Endothelial cell of umbilical vein (primary cell): ENCODE results near the gene PLCXD3. TPM values are rescaled to one million over a fixed set of nuclear protein-coding genes. Genes with fewer than 3 reads are reported as not detected.

Source experiments
- BruUV-seq: library from RNA; stranded (reverse); fragments of 400-500 nt; replicated peaks from 2 replicates; lab custom pipeline; 2021; lab: Mats Ljungman, UMichigan
- CTCF ChIA-PET: fragments of 300-600, 350-600 bp; sonication (Branson Sonifier 250); formaldehyde crosslinking; loops from one replicate; lab custom pipeline; 2021; ENCODE audit warnings: antibody characterized with exemption, inconsistent platforms; lab: Charles Lee
- POLR2A ChIA-PET: fragments of 300-600, 350-600 bp; sonication (Branson Sonifier 250); formaldehyde crosslinking; loops from one replicate; lab custom pipeline; 2021; ENCODE audit warnings: antibody characterized with exemption, inconsistent platforms; lab: Charles Lee
- DNase-seq: peaks from one replicate; pipeline ENCODE4 v3.0.0-alpha.2; 2011; ENCODE audit warnings: low read depth, low spot score
- FAIRE-seq: peaks from 2 replicates; lab custom pipeline; 2011; peaks lifted over from hg19 to GRCh38; lab: Jason Lieb, UNC
- H2AFZ ChIP-seq: 2 replicates; pipeline ENCODE4 v1.6.0; 2012; ENCODE audit warnings: low read depth, low read length, control low read depth, inconsistent platforms
- H3K27ac ChIP-seq: 2 replicates; pipeline ENCODE4 v1.5.1; 2011; ENCODE audit warnings: low read depth, mild to moderate bottlenecking, control low read depth, low read length, moderate library complexity; ENCODE audit not compliant: insufficient read depth
- H3K27me3 ChIP-seq, 2 experiments: 2 replicates each; pipeline versions ENCODE4 v1.6.0 to v1.6.1; 2011; ENCODE audit warnings: low read length in 2 of 2, mixed read lengths in 1 of 2; ENCODE audit not compliant: control insufficient read depth in 2 of 2, insufficient read depth in 2 of 2
- H3K36me3 ChIP-seq, 2 experiments: 2 replicates in 1 of 2; 3 replicates in 1 of 2; pipeline ENCODE4 v1.5.1; 2011; ENCODE audit warnings: low read length in 2 of 2, mild to moderate bottlenecking in 1 of 2, moderate library complexity in 1 of 2; ENCODE audit not compliant: control insufficient read depth in 2 of 2, insufficient read depth in 2 of 2; ENCODE audit errors: extremely low read depth in 1 of 2
- H3K4me1 ChIP-seq: 3 replicates; pipeline ENCODE4 v1.5.1; 2011; ENCODE audit warnings: mild to moderate bottlenecking, low read length; ENCODE audit not compliant: control insufficient read depth, insufficient read depth; ENCODE audit errors: extremely low read depth
- H3K4me2 ChIP-seq: 2 replicates; pipeline ENCODE4 v1.6.1; 2011; ENCODE audit warnings: low read length, control low read depth, mixed read lengths; ENCODE audit not compliant: insufficient read depth
- H3K4me3 ChIP-seq, 3 experiments: fragments of 200-600 bp in 1 of 3; sonication (generic), shearing (Covaris generic) in 1 of 3; replicated peaks in 1 of 3; 2 replicates each; pipeline ENCODE4 v1.5.1; 2011 to 2016; ENCODE audit warnings: control low read depth in 3 of 3, low read length in 3 of 3, mild to moderate bottlenecking in 2 of 3, inconsistent platforms in 1 of 3, low read depth in 1 of 3, moderate library complexity in 1 of 3; ENCODE audit not compliant: insufficient read depth in 1 of 3
- H3K79me2 ChIP-seq: 2 replicates; pipeline ENCODE4 v1.6.0; 2012; ENCODE audit warnings: low read length, inconsistent platforms; ENCODE audit not compliant: control insufficient read depth, insufficient read depth
- H3K9ac ChIP-seq: replicated peaks from 2 replicates; pipeline ENCODE3; 2011; ENCODE audit warnings: low read length, control low read depth; ENCODE audit not compliant: insufficient read depth; ENCODE audit errors: extremely low read depth
- H3K9me1 ChIP-seq: replicated peaks from 3 replicates; pipeline ENCODE4 v1.6.0; 2011; ENCODE audit warnings: mild to moderate bottlenecking, low read length; ENCODE audit not compliant: control insufficient read depth, insufficient read depth; ENCODE audit errors: extremely low read depth
- H3K9me3 ChIP-seq: replicated peaks from 2 replicates; pipeline ENCODE4 v1.5.1; 2012; ENCODE audit warnings: low read length, inconsistent platforms; ENCODE audit not compliant: control insufficient read depth, insufficient read depth
- H4K20me1 ChIP-seq: replicated peaks from 2 replicates; pipeline ENCODE3; 2011; ENCODE audit warnings: mild to moderate bottlenecking, low read length; ENCODE audit not compliant: control insufficient read depth, insufficient read depth; ENCODE audit errors: extremely low read depth
- CTCF ChIP-seq, 2 donors: IDR thresholded peaks; 1 replicate in 1 of 2; 2 replicates in 1 of 2; pipeline ENCODE4 v1.5.1; 2011; ENCODE audit warnings: low read length in 2 of 2, mild to moderate bottlenecking in 2 of 2, moderate library complexity in 2 of 2, control low read depth in 1 of 2, inconsistent platforms in 1 of 2, low read depth in 1 of 2; ENCODE audit not compliant: insufficient read depth in 1 of 2; ENCODE audit errors: extremely low read depth in 1 of 2
- EZH2 ChIP-seq: IDR thresholded peaks from 2 replicates; pipeline ENCODE4 v1.6.1; 2012; ENCODE audit warnings: borderline replicate concordance, low read depth, mild to moderate bottlenecking, moderate library complexity, low read length, inconsistent platforms; ENCODE audit not compliant: severe bottlenecking
- FOS ChIP-seq: IDR thresholded peaks from 2 replicates; pipeline ENCODE4 v1.6.1; 2011; ENCODE audit warnings: mild to moderate bottlenecking, low read length, moderate library complexity, borderline replicate concordance; ENCODE audit not compliant: insufficient read depth
- GATA2 ChIP-seq: IDR thresholded peaks from 2 replicates; pipeline ENCODE4 v1.7.0; 2011; ENCODE audit warnings: low read depth, mild to moderate bottlenecking, moderate library complexity, mixed read lengths, low read length; ENCODE audit not compliant: insufficient read length, insufficient read depth
- JUN ChIP-seq: IDR thresholded peaks from 2 replicates; pipeline ENCODE4 v1.6.1; 2011; ENCODE audit warnings: borderline replicate concordance, low read depth; ENCODE audit not compliant: insufficient read length, insufficient read depth
- MAX ChIP-seq: IDR thresholded peaks from 2 replicates; pipeline ENCODE4 v1.6.1; 2011; ENCODE audit not compliant: insufficient read depth, insufficient read length
- MYC ChIP-seq: IDR thresholded peaks from one replicate; pipeline ENCODE4 v1.6.1; 2011; ENCODE audit warnings: mild to moderate bottlenecking, low read depth, low read length
- POLR2A ChIP-seq: IDR thresholded peaks from 2 replicates; pipeline ENCODE4 v1.6.1; 2012; ENCODE audit warnings: low read depth, mild to moderate bottlenecking, control low read depth, low read length
- POLR2AphosphoS5 ChIP-seq: IDR thresholded peaks from 2 replicates; pipeline ENCODE4 v1.6.1; 2012; ENCODE audit warnings: low read depth, mild to moderate bottlenecking, control low read depth, low read length, moderate library complexity; ENCODE audit not compliant: insufficient read depth
- dilution Hi-C: fragments of 300-500 bp; cut with MboI; formaldehyde crosslinking; loops from one replicate; pipeline ENCODE4 v1.15.0; 2019; ENCODE audit warnings: low sequenced_read_pairs; ENCODE audit not compliant: extremely low pct_ligation_motif_present
- intact Hi-C: fragments of 100-400 bp; cut with micrococcal nuclease; formaldehyde crosslinking; loops from one replicate; pipeline ENCODE4 v1.10.0; 2022
- polyA plus RNA-seq, 4 experiments: library from polyadenylated mRNA; depleted of rRNA in 3 of 4; stranded (reverse) in 3 of 4; unstranded in 1 of 4; fragments of >200 nt; gene quantifications; 2 replicates each; pipeline versions ENCODE4 v1.2.1 to v1.2.3, GENCODE V29; 2011 to 2012; ENCODE audit warnings: missing spikeins in 1 of 4
- total RNA-seq: library from RNA; stranded (reverse); gene quantifications from 2 replicates; pipeline ENCODE4 v1.2.3, GENCODE V29; 2021

Gene PLCXD3
- total and polyA plus RNA-seq, 2 donors (not counting 3 experiments of a cell fraction or from before 2014, with no cell fraction given) = not detected

GRCh38 chr5:41270423-41271251, 239.8 kb downstream of the PLCXD3 start:
- Histone ChIP-seq H3K36me3 (no peaks in the 10 kb centered on the region), H3K79me2 (no peaks in the 10 kb centered on the region), H3K9me1 (no peaks in the 10 kb centered on the region), H3K27ac (no peak overlapping the region), H3K9me3 (no peaks in the 10 kb centered on the region), H3K9ac (no peak overlapping the region), H3K4me3 (no peak overlapping the region), H3K4me2 (no peak overlapping the region), H3K4me1 (no peaks in the 10 kb centered on the region), H2AFZ (no peak overlapping the region), H4K20me1 (no peaks in the 10 kb centered on the region), H3K27me3 (no peaks in the 10 kb centered on the region)
- TF ChIP-seq MYC (no peak), CTCF (IDR thresholded peaks at IDR 0.05; ENCODE audit: extremely low read depth in 1 of 2, insufficient read depth in 1 of 2, low read depth in 1 of 2, low read length in 2 of 2) (peak; percentile 35 to 57)
- intact Hi-C loops (loop anchor here (2.0 kb wide), 1 partner anchor 572 kb away; no protein-coding TSS in a partner anchor), dilution Hi-C loops (no loop called here)
- FAIRE-seq = peak; percentile 81
- POLR2A ChIA-PET = no interaction called here
- CTCF ChIA-PET = interaction anchor here (0.6 to 3.2 kb wide), 19 partner anchors 9 to 1619 kb away, joined by 3 to 24 read pairs (median 4); no protein-coding TSS in a partner anchor
- no TSS peak for BruUV-seq
- DNase-seq = peak; percentile 43

GRCh38 chr5:41268894-41269293, 241.5 kb downstream of the PLCXD3 start:
- H3K9me3 ChIP-seq = no peaks in the 10 kb centered on the region
- no peak overlapping the region for H3K9ac ChIP-seq
- H3K4me1 ChIP-seq = no peaks in the 10 kb centered on the region
- no peak overlapping the region for H3K4me3 ChIP-seq
- no TSS peak for BruUV-seq
- no peaks in the 10 kb centered on the region for H3K36me3 ChIP-seq
- H3K27me3 ChIP-seq = peaks cover 3 to 7% of the 10 kb centered on the region in 2 experiments
- ChIA-PET CTCF (interaction anchor here (3.2 kb wide), 1 partner anchor 372 kb away, joined by 24 read pairs; no protein-coding TSS in a partner anchor), POLR2A (no interaction called here)
- H3K4me2 ChIP-seq = no peak overlapping the region
- no peaks in the 10 kb centered on the region for H4K20me1 ChIP-seq
- no peak for DNase-seq
- no peak overlapping the region for H2AFZ ChIP-seq
- no peak overlapping the region for H3K27ac ChIP-seq
- no peak for FAIRE-seq
- TF ChIP-seq FOS = no peak
- TF ChIP-seq CTCF (IDR thresholded peaks at IDR 0.05; ENCODE audit: extremely low read depth in 1 of 2, insufficient read depth in 1 of 2, low read depth in 1 of 2, low read length in 2 of 2) = no peak
- TF ChIP-seq MYC = no peak
- TF ChIP-seq POLR2AphosphoS5 = no peak
- TF ChIP-seq POLR2A = no peak
- TF ChIP-seq GATA2 = no peak
- TF ChIP-seq JUN = no peak
- TF ChIP-seq EZH2 = no peak
- TF ChIP-seq MAX = no peak
- intact Hi-C loops (no loop called here), dilution Hi-C loops (no loop called here)
- H3K9me1 ChIP-seq = no peaks in the 10 kb centered on the region
- no peaks in the 10 kb centered on the region for H3K79me2 ChIP-seq
